SK-N-MC (cell line): ENCODE measurements around the gene GLB1L3.

Source experiments
- EZH2 ChIP-seq: fragments of 200-600 bp; sonication (generic); IDR thresholded peaks from one replicate; pipeline ENCODE4 v1.6.1; 2017; ENCODE audit warnings: antibody characterized with exemption
- POLR2AphosphoS5 ChIP-seq: IDR thresholded peaks from 2 replicates; pipeline ENCODE4 v1.6.1; 2012; ENCODE audit warnings: mild to moderate bottlenecking, low read depth, low read length, borderline replicate concordance

DNA sequence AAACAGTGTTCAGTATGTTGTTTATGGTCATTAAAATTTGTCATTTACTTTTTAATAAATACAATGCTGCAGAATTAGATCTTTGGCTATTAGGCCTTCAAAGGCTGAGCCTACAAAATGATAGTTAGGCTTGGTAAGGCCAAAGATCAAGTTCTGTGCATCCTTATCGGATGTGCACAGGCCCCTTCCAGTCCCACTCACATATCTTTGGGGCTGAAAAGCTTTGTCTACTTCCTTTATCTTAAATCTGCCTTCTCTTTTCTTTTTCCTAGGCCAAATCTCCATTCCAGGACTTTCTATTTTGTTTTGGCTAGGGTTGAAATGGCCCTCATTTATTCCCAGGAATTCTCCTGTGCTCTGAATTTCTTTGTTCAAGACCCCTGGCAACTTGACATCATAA is 52.3 kb downstream of the GLB1L3 start:
- no peak for TF ChIP-seq EZH2
- no peak for TF ChIP-seq POLR2AphosphoS5
